ENCODE measurements around the gene ALDH1L1.

The ALDH1L1 gene

DNA sequence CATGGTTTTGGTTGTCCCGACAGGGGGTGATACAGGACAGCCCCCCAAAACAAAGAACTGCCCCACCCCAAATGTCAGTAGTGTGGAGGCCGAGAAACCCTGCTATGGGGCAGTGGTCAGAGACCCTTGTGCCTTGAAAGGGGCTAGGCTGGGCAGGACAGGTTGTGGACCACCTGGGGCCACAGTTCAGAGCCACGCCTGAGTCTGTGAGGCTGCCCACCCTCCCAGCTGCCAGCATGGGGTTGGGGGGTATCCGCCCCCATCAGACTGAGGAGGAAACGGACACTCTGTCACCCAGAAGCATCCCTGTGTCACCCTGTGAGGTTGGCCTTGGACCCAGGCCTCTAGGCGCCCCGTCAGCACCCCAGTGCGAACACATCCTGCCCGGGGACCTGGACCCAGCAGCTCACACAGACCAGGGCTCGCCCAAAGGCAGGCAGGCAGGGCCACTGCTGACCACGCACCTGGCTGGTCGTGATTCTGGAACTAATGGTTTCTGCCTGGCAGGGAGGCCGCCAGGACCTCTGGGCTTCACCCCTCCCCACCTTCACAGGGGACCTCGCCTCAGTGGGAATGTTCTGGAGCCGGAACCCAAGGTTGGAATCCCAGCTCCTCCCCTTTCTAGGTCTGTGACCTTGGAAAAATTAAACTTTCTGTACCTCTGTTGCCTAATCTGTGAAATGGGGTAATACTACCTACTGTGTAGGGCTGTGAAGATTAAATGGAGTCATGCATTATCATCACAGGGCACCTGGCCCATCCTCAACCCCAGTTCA, 97.8 kb downstream of the ALDH1L1 start:
- H3K27me3 ChIP-seq (replicated peaks in 2 of 5; ENCODE audit: control insufficient read depth in 4 of 5, insufficient read depth in 5 of 5, low read length in 4 of 5) = no peaks in the 10 kb centered on the region
- H3K27ac ChIP-seq (ENCODE audit: insufficient read depth in 1 of 2, low read depth in 1 of 2, low read length in 2 of 2, poor library complexity in 1 of 2, severe bottlenecking in 2 of 2) = no peak overlapping the region
- ChIA-PET POLR2A (no interaction called here), CTCF (no interaction called here)
- H3K4me3 ChIP-seq (ENCODE audit: control insufficient read depth in 1 of 7, extremely low read depth in 1 of 7, insufficient read depth in 4 of 7, low read depth in 2 of 7, low read length in 6 of 7) = peak overlapping the region in 2 of 7 experiments; percentile 71 to 86
- H3K4me1 ChIP-seq (ENCODE audit: control extremely low read depth in 1 of 4, control insufficient read depth in 4 of 4, insufficient read depth in 4 of 4, low read length in 3 of 4) = peaks cover 0 to 12% (median 7%) of the 10 kb centered on the region in 4 experiments
- H3K36me3 ChIP-seq (ENCODE audit: control insufficient read depth in 4 of 4, insufficient read depth in 4 of 4, low read length in 3 of 4) = peaks cover 0 to 2% (median 1%) of the 10 kb centered on the region in 4 experiments
- H3K9me3 ChIP-seq (ENCODE audit: control extremely low read depth in 1 of 5, control insufficient read depth in 4 of 5, insufficient read depth in 2 of 5, low read depth in 1 of 5, low read length in 4 of 5) = no peaks in the 10 kb centered on the region
- WGBS (ENCODE audit: insufficient coverage) = 96% methylated on average over 12 of the region's 15 CpGs
- DNase-seq = peak in 1 of 3 donors; percentile 8

DNA sequence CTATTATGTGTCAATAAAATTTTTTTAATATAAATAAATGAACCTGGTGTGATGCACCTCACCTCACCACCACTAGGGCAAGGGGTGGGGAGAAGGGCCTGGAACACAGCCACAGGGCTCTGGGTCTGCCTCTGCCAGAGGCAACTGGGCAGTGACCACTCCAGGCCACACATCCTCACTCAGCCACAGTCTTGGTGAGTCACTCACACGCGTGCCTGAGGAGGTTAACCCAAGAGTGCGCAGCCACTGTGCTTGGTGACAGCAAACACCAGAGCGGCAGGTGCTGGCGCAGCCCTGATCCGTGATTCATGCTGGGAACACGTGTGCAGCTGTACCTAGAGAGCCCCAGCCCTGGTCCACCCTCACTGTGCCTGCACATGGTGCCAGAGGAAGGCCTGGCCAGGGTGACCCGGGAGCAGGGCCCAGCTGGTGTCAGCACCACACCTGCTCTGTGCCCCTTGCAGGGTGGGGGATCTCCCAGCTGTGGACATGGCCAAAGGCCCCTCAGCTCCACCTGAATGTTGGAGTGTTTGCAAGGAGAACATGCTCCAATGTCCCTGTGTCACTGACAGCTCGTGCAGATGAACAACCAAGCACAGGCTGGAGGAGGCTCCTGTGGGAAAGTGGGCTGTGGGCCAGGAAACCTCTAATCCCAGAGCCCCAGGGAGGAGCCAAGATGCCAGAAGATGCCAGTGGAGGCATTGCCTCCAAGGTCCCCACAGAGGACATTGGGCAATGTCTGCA, 98.6 kb downstream of the ALDH1L1 start:
- ChIA-PET CTCF (no interaction called here), POLR2A (no interaction called here)
- Histone ChIP-seq H3K9me3 (ENCODE audit: control extremely low read depth in 1 of 5, control insufficient read depth in 4 of 5, insufficient read depth in 2 of 5, low read depth in 1 of 5, low read length in 4 of 5) (no peaks in the 10 kb centered on the region), H3K27me3 (replicated peaks in 2 of 5; ENCODE audit: control insufficient read depth in 4 of 5, insufficient read depth in 5 of 5, low read length in 4 of 5) (no peaks in the 10 kb centered on the region), H3K4me3 (ENCODE audit: control insufficient read depth in 1 of 7, extremely low read depth in 1 of 7, insufficient read depth in 4 of 7, low read depth in 2 of 7, low read length in 6 of 7) (no peak overlapping the region), H3K4me1 (ENCODE audit: control extremely low read depth in 1 of 4, control insufficient read depth in 4 of 4, insufficient read depth in 4 of 4, low read length in 3 of 4) (peaks cover 0 to 12% (median 7%) of the 10 kb centered on the region in 4 experiments), H3K27ac (ENCODE audit: insufficient read depth in 1 of 2, low read depth in 1 of 2, low read length in 2 of 2, poor library complexity in 1 of 2, severe bottlenecking in 2 of 2) (no peak overlapping the region), H3K36me3 (ENCODE audit: control insufficient read depth in 4 of 4, insufficient read depth in 4 of 4, low read length in 3 of 4) (peaks cover 0 to 2% (median 1%) of the 10 kb centered on the region in 4 experiments)
- 95% methylated on average over 8 of the region's 9 CpGs for WGBS (ENCODE audit: insufficient coverage)
- DNase-seq = peak in 2 of 3 donors; percentile 48 to 64

DNA sequence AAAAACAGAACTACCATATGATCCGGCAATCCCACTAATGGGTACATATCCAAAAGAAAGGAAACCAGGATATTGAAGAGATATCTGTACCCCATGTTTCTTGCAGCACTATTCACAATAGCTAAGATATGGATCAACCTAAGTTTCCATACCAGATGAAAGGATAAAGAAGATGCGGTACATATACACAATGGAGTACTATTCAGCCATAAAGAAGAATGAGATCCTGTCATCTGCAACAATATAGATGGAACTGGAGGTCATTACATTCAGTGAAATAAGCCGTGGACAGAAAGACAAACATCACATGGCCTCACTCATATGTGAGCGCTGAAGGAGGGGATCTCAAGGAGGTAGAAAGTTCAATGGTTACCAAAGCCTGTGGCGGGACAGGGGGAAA, 99.4 kb downstream of the ALDH1L1 start:
- Histone ChIP-seq H3K27me3 (replicated peaks in 2 of 5; ENCODE audit: control insufficient read depth in 4 of 5, insufficient read depth in 5 of 5, low read length in 4 of 5) (no peaks in the 10 kb centered on the region), H3K4me3 (ENCODE audit: control insufficient read depth in 1 of 7, extremely low read depth in 1 of 7, insufficient read depth in 4 of 7, low read depth in 2 of 7, low read length in 6 of 7) (no peak overlapping the region), H3K4me1 (ENCODE audit: control extremely low read depth in 1 of 4, control insufficient read depth in 4 of 4, insufficient read depth in 4 of 4, low read length in 3 of 4) (peaks cover 0 to 12% (median 7%) of the 10 kb centered on the region in 4 experiments), H3K27ac (ENCODE audit: insufficient read depth in 1 of 2, low read depth in 1 of 2, low read length in 2 of 2, poor library complexity in 1 of 2, severe bottlenecking in 2 of 2) (no peak overlapping the region), H3K36me3 (ENCODE audit: control insufficient read depth in 4 of 4, insufficient read depth in 4 of 4, low read length in 3 of 4) (peaks cover 0 to 2% (median 1%) of the 10 kb centered on the region in 4 experiments), H3K9me3 (ENCODE audit: control extremely low read depth in 1 of 5, control insufficient read depth in 4 of 5, insufficient read depth in 2 of 5, low read depth in 1 of 5, low read length in 4 of 5) (no peaks in the 10 kb centered on the region)
- ChIA-PET POLR2A (no interaction called here), CTCF (no interaction called here)
- DNase-seq = no peak
- WGBS (ENCODE audit: insufficient coverage) = 100% methylated on average over 2 of the region's 5 CpGs

DNA sequence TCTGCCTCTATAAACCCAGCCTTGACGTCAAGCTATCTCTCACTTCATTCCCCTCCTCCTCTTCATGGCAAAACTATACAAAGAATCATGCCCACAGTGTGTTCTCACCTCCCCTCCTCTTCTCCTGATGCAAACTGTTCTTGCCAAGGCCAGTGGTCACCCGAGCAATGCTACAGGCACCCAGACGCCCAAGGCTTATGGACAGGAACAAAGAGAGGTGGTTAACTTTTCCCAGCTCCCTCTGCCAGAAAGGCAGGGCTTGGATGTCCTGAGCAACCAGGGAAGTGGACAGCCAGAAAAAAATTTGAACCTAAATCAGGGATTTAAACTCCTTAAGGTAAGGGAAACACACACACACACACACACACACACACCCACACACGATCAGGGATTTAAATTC, 101.5 kb downstream of the ALDH1L1 start:
- DNase-seq = no peak
- Histone ChIP-seq H3K4me1 (ENCODE audit: control extremely low read depth in 1 of 4, control insufficient read depth in 4 of 4, insufficient read depth in 4 of 4, low read length in 3 of 4) (peaks cover 0 to 5% (median 2%) of the 10 kb centered on the region in 4 experiments), H3K27me3 (replicated peaks in 2 of 5; ENCODE audit: control insufficient read depth in 4 of 5, insufficient read depth in 5 of 5, low read length in 4 of 5) (no peaks in the 10 kb centered on the region), H3K4me3 (ENCODE audit: control insufficient read depth in 1 of 7, extremely low read depth in 1 of 7, insufficient read depth in 4 of 7, low read depth in 2 of 7, low read length in 6 of 7) (no peak overlapping the region), H3K36me3 (ENCODE audit: control insufficient read depth in 4 of 4, insufficient read depth in 4 of 4, low read length in 3 of 4) (peaks cover 0 to 2% (median 1%) of the 10 kb centered on the region in 4 experiments), H3K9me3 (ENCODE audit: control extremely low read depth in 1 of 5, control insufficient read depth in 4 of 5, insufficient read depth in 2 of 5, low read depth in 1 of 5, low read length in 4 of 5) (peaks cover 0 to 5% (median 0%) of the 10 kb centered on the region in 5 experiments), H3K27ac (ENCODE audit: insufficient read depth in 1 of 2, low read depth in 1 of 2, low read length in 2 of 2, poor library complexity in 1 of 2, severe bottlenecking in 2 of 2) (no peak overlapping the region)
- POLR2A ChIA-PET = no interaction called here
- WGBS (ENCODE audit: insufficient coverage) = 86% methylated on average over 2 of the region's 4 CpGs
- CTCF ChIA-PET = interaction anchor here (1.3 kb wide), 1 partner anchor 26 kb away, joined by 3 read pairs; no protein-coding TSS in a partner anchor

DNA sequence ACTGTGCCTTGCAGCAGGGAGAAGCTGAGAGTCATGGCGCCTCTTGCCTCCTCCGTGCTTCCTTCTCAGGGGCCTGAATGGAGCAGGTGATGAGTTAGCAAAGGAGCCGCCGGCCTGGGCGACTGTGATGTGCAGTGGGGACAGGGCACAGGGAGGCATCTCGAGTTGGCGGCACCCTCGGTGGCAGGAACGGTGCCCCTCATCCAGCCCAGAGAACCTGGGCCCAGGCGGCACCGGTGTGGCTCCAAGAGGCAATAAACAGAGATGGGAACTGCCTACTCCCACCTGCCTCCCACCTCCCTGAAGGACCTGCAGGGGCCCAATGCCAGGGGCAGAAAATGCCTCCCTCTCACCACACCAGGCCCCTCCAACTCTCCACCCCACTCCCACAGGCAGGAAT, 102.6 kb downstream of the ALDH1L1 start:
- no peaks in the 10 kb centered on the region for H3K27me3 ChIP-seq (replicated peaks in 2 of 5; ENCODE audit: control insufficient read depth in 4 of 5, insufficient read depth in 5 of 5, low read length in 4 of 5)
- no peaks in the 10 kb centered on the region for H3K4me1 ChIP-seq (ENCODE audit: control extremely low read depth in 1 of 4, control insufficient read depth in 4 of 4, insufficient read depth in 4 of 4, low read length in 3 of 4)
- ChIA-PET CTCF (no interaction called here), POLR2A (no interaction called here)
- H3K36me3 ChIP-seq (ENCODE audit: control insufficient read depth in 4 of 4, insufficient read depth in 4 of 4, low read length in 3 of 4) = peaks cover 0 to 6% (median 2%) of the 10 kb centered on the region in 4 experiments
- H3K27ac ChIP-seq (ENCODE audit: insufficient read depth in 1 of 2, low read depth in 1 of 2, low read length in 2 of 2, poor library complexity in 1 of 2, severe bottlenecking in 2 of 2) = no peak overlapping the region
- DNase-seq = no peak
- H3K4me3 ChIP-seq (ENCODE audit: control insufficient read depth in 1 of 7, extremely low read depth in 1 of 7, insufficient read depth in 4 of 7, low read depth in 2 of 7, low read length in 6 of 7) = no peak overlapping the region
- H3K9me3 ChIP-seq (ENCODE audit: control extremely low read depth in 1 of 5, control insufficient read depth in 4 of 5, insufficient read depth in 2 of 5, low read depth in 1 of 5, low read length in 4 of 5) = peaks cover 0 to 9% (median 0%) of the 10 kb centered on the region in 5 experiments
- 99% methylated on average over 8 of the region's 11 CpGs for WGBS (ENCODE audit: insufficient coverage)

DNA sequence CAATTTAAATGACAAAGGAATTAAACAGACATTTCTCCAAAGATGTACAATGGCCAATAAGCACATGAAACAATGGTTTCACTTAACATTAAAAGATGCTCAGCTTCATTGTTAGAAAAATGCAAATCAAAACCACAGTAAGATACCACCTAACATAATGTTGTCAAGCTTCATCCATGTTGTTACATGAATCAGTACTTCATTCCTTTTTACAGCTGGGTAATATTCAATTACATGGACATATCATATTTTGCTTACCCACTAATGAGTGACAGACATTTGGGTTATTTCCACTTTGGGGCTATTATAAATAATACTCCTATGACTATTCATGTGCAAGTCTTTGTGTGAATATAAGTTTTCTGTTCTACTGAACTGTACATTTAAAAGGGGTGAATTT, 104.2 kb downstream of the ALDH1L1 start:
- Histone ChIP-seq H3K4me3 (ENCODE audit: control insufficient read depth in 1 of 7, extremely low read depth in 1 of 7, insufficient read depth in 4 of 7, low read depth in 2 of 7, low read length in 6 of 7) (no peak overlapping the region), H3K36me3 (ENCODE audit: control insufficient read depth in 4 of 4, insufficient read depth in 4 of 4, low read length in 3 of 4) (peaks cover 0 to 7% (median 2%) of the 10 kb centered on the region in 4 experiments), H3K27me3 (replicated peaks in 2 of 5; ENCODE audit: control insufficient read depth in 4 of 5, insufficient read depth in 5 of 5, low read length in 4 of 5) (no peaks in the 10 kb centered on the region), H3K4me1 (ENCODE audit: control extremely low read depth in 1 of 4, control insufficient read depth in 4 of 4, insufficient read depth in 4 of 4, low read length in 3 of 4) (no peaks in the 10 kb centered on the region), H3K9me3 (ENCODE audit: control extremely low read depth in 1 of 5, control insufficient read depth in 4 of 5, insufficient read depth in 2 of 5, low read depth in 1 of 5, low read length in 4 of 5) (peaks cover 0 to 14% (median 0%) of the 10 kb centered on the region in 5 experiments), H3K27ac (ENCODE audit: insufficient read depth in 1 of 2, low read depth in 1 of 2, low read length in 2 of 2, poor library complexity in 1 of 2, severe bottlenecking in 2 of 2) (no peak overlapping the region)
- CTCF ChIA-PET = no interaction called here
- POLR2A ChIA-PET = no interaction called here
- DNase-seq = no peak

DNA sequence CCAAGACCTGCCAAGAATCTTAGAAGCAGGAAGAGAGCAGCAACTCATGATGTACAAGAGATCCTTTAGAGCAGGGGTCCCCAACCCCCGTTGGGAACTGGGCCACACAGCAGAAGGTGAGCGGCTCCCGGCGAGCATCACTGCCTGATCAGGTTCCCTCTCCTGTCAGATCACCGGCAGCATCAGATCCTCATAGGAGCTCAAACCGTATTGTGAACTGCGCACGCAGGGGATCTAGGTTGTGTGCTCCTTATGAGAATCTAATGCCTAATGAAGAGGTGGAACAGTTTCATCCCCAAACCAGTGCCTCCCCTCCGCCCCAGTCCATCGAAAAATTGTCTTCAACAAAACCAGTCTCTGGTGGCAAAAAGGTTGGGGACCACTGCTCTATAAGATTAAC, 110.2 kb downstream of the ALDH1L1 start:
- Histone ChIP-seq H3K9me3 (ENCODE audit: control extremely low read depth in 1 of 5, control insufficient read depth in 4 of 5, insufficient read depth in 2 of 5, low read depth in 1 of 5, low read length in 4 of 5) (peaks cover 0 to 14% (median 0%) of the 10 kb centered on the region in 5 experiments), H3K4me1 (ENCODE audit: control extremely low read depth in 1 of 4, control insufficient read depth in 4 of 4, insufficient read depth in 4 of 4, low read length in 3 of 4) (peaks cover 0 to 3% (median 2%) of the 10 kb centered on the region in 4 experiments), H3K36me3 (ENCODE audit: control insufficient read depth in 4 of 4, insufficient read depth in 4 of 4, low read length in 3 of 4) (peaks cover 3 to 13% (median 5%) of the 10 kb centered on the region in 4 experiments), H3K4me3 (ENCODE audit: control insufficient read depth in 1 of 7, extremely low read depth in 1 of 7, insufficient read depth in 4 of 7, low read depth in 2 of 7, low read length in 6 of 7) (no peak overlapping the region), H3K27me3 (replicated peaks in 2 of 5; ENCODE audit: control insufficient read depth in 4 of 5, insufficient read depth in 5 of 5, low read length in 4 of 5) (no peaks in the 10 kb centered on the region), H3K27ac (ENCODE audit: insufficient read depth in 1 of 2, low read depth in 1 of 2, low read length in 2 of 2, poor library complexity in 1 of 2, severe bottlenecking in 2 of 2) (no peak overlapping the region)
- 97% methylated on average over 10 of the region's 10 CpGs for WGBS (ENCODE audit: insufficient coverage)
- CTCF ChIA-PET = interaction anchor here (1.6 kb wide), 1 partner anchor 21 kb away, joined by 3 read pairs; no protein-coding TSS in a partner anchor
- no peak for DNase-seq
- POLR2A ChIA-PET = no interaction called here
